Activated B cell treated with CpG ODN at 0.5 μM for 24 hours (primary cell): ENCODE data around the gene NFKBIE. TPM values are rescaled to one million over a fixed set of nuclear protein-coding genes. Genes with fewer than 3 reads are reported as not detected.

Experiments
- ATAC-seq: fragments of 200-7000 bp; cut with Tn5 transposase; one replicate; pipeline ENCODE4 v1.10.0; 2021; ENCODE audit warnings: low read depth, mild to moderate bottlenecking, moderate library complexity
- CTCF ChIA-PET: fragments of 350-600 bp; sonication (Branson Sonifier 250); formaldehyde crosslinking; loops from one replicate; lab custom pipeline; 2021; ENCODE audit warnings: antibody characterized with exemption; lab: Charles Lee
- POLR2A ChIA-PET: fragments of 350-600 bp; sonication (Branson Sonifier 250); formaldehyde crosslinking; loops from one replicate; lab custom pipeline; 2021; ENCODE audit warnings: antibody characterized with exemption; lab: Charles Lee
- DNase-seq: peaks from one replicate; pipeline ENCODE4 v3.0.0; 2022
- H3K27ac Mint-ChIP-seq: one replicate; pipeline ENCODE4 v1.8.0; 2020; ENCODE audit warnings: mixed read lengths
- H3K27me3 Mint-ChIP-seq: one replicate; pipeline ENCODE4 v1.8.0; 2021; ENCODE audit warnings: mixed read lengths
- H3K36me3 Mint-ChIP-seq: one replicate; pipeline ENCODE4 v1.8.0; 2021; ENCODE audit warnings: low read depth, mixed read lengths
- H3K4me1 Mint-ChIP-seq: one replicate; pipeline ENCODE4 v1.8.0; 2021; ENCODE audit warnings: mixed read lengths
- H3K4me3 Mint-ChIP-seq: one replicate; pipeline ENCODE4 v1.8.0; 2020; ENCODE audit warnings: mild to moderate bottlenecking, mixed read lengths
- H3K9me3 Mint-ChIP-seq: one replicate; pipeline ENCODE4 v1.8.0; 2020; ENCODE audit warnings: mixed read lengths
- intact Hi-C: fragments of 100-400 bp; cut with micrococcal nuclease; formaldehyde crosslinking; loops from one replicate; pipeline ENCODE4 v1.15.1; 2024
- total RNA-seq: library from RNA; stranded (reverse); gene quantifications from 2 replicates; pipeline ENCODE4 v1.2.3, GENCODE V29; 2022
- TF ChIP-seq, protein P1 (sequence below): fragments of 200-600 bp; IDR thresholded peaks from one replicate; pipeline ENCODE4 v1.8.0; 2022; ENCODE audit warnings: antibody characterized with exemption, mild to moderate bottlenecking

The NFKBIE gene
- total RNA-seq, 1 donor from 2014 or later, result 94.7 TPM

GRCh38 chr6:44267252-44267651 lies 1.9 kb upstream of the NFKBIE start:
- Mint-ChIP-seq H3K27me3 (peaks cover 10% of the 10 kb centered on the region), H3K36me3 (peaks cover 26% of the 10 kb centered on the region), H3K27ac (peak overlapping the region; percentile 88), H3K4me1 (peaks cover 59% of the 10 kb centered on the region), H3K9me3 (no peaks in the 10 kb centered on the region), H3K4me3 (no peak overlapping the region)
- TF ChIP-seq, protein P1, sequence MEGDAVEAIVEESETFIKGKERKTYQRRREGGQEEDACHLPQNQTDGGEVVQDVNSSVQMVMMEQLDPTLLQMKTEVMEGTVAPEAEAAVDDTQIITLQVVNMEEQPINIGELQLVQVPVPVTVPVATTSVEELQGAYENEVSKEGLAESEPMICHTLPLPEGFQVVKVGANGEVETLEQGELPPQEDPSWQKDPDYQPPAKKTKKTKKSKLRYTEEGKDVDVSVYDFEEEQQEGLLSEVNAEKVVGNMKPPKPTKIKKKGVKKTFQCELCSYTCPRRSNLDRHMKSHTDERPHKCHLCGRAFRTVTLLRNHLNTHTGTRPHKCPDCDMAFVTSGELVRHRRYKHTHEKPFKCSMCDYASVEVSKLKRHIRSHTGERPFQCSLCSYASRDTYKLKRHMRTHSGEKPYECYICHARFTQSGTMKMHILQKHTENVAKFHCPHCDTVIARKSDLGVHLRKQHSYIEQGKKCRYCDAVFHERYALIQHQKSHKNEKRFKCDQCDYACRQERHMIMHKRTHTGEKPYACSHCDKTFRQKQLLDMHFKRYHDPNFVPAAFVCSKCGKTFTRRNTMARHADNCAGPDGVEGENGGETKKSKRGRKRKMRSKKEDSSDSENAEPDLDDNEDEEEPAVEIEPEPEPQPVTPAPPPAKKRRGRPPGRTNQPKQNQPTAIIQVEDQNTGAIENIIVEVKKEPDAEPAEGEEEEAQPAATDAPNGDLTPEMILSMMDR, result no peak
- DNase-seq (no peak), ATAC-seq (no peak)
- CTCF ChIA-PET, result interaction anchor here (0.7 to 5.0 kb wide), 18 partner anchors 9 to 623 kb away, joined by 3 to 81 read pairs (median 5); partner anchors contain the start of genes AARS2, RSPH9 and SLC35B2
- POLR2A ChIA-PET, result interaction anchor here (2.6 to 13.7 kb wide), 3 partner anchors 12 to 22 kb away, joined by 14 to 549 read pairs (median 72); partner anchors contain the start of genes HSP90AB1 and SLC35B2
- intact Hi-C loops, result loop anchor here (10.0 kb wide), 3 partner anchors 552 to 1702 kb away; partner anchors contain the start of genes LRRC73, POLR1C, UBR2 and YIPF3

- TF ChIP-seq, protein P1, result no peak
- no peak for ATAC-seq
- CTCF ChIA-PET, result interaction anchor here (0.7 to 5.0 kb wide), 10 partner anchors 10 to 622 kb away, joined by 3 to 81 read pairs (median 5); partner anchors contain the start of genes AARS2 and RSPH9
- intact Hi-C loops, result loop anchor here (10.0 kb wide), 3 partner anchors 552 to 1702 kb away; partner anchors contain the start of genes LRRC73, POLR1C, UBR2 and YIPF3
- peak overlapping the region; percentile 88 for H3K27ac Mint-ChIP-seq
- peaks cover 35% of the 10 kb centered on the region for H3K36me3 Mint-ChIP-seq
- H3K4me1 Mint-ChIP-seq, result peaks cover 68% of the 10 kb centered on the region
- no peak for DNase-seq
- H3K9me3 Mint-ChIP-seq, result no peaks in the 10 kb centered on the region
- H3K27me3 Mint-ChIP-seq, result peaks cover 8% of the 10 kb centered on the region
- POLR2A ChIA-PET, result interaction anchor here (0.6 to 13.7 kb wide), 3 partner anchors 11 to 65 kb away, joined by 3 to 549 read pairs (median 72); partner anchors contain the start of genes HSP90AB1 and SLC35B2
- peak overlapping the region; percentile 100 for H3K4me3 Mint-ChIP-seq
These were observed 996 bp upstream of the NFKBIE start for GRCh38 chr6:44266347-44266746.

DNA sequence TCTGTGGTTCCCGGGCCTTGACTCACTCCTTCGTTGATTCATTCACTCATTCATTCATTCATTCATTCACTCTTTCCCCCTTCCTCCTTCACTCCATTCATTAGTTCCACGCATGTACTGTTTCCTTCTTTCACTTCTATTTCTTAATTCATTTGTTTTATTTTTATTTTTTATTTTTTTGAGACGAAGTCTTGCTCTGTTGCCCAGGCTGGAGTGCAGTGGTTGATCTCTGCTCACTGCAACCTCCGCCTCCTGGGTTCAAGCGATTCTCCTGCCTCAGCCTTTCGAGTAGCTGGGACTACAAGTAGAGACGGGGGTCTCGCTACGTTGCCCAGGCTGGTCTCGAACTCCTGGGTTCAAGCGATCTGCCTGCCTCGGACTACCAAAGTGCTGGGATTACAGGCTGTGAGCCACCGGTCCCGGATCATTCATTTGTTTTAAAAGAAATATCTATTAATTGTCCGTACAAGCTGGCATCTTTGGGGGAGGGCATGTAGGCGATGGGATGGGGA lies 427 bp upstream of the NFKBIE start:
- ChIA-PET CTCF (interaction anchor here (1.2 kb wide), 1 partner anchor 93 kb away, joined by 4 read pairs; no protein-coding TSS in a partner anchor), POLR2A (interaction anchor here (0.6 to 13.7 kb wide), 3 partner anchors 10 to 65 kb away, joined by 3 to 549 read pairs (median 72); partner anchors contain the start of genes HSP90AB1 and SLC35B2)
- ATAC-seq (no peak), DNase-seq (no peak)
- peak overlapping the region; percentile 88 for H3K27ac Mint-ChIP-seq
- H3K27me3 Mint-ChIP-seq, result peaks cover 4% of the 10 kb centered on the region
- H3K4me3 Mint-ChIP-seq, result peak overlapping the region; percentile 100
- TF ChIP-seq, protein P1, result no peak
- intact Hi-C loops, result loop anchor here (1.0 to 10.0 kb wide), 9 partner anchors 8 to 1701 kb away; partner anchors contain the start of genes CDC5L, LRRC73, MRPL14 and POLR1C
- H3K9me3 Mint-ChIP-seq, result no peaks in the 10 kb centered on the region
- peaks cover 40% of the 10 kb centered on the region for H3K36me3 Mint-ChIP-seq
- H3K4me1 Mint-ChIP-seq, result peaks cover 71% of the 10 kb centered on the region

DNA sequence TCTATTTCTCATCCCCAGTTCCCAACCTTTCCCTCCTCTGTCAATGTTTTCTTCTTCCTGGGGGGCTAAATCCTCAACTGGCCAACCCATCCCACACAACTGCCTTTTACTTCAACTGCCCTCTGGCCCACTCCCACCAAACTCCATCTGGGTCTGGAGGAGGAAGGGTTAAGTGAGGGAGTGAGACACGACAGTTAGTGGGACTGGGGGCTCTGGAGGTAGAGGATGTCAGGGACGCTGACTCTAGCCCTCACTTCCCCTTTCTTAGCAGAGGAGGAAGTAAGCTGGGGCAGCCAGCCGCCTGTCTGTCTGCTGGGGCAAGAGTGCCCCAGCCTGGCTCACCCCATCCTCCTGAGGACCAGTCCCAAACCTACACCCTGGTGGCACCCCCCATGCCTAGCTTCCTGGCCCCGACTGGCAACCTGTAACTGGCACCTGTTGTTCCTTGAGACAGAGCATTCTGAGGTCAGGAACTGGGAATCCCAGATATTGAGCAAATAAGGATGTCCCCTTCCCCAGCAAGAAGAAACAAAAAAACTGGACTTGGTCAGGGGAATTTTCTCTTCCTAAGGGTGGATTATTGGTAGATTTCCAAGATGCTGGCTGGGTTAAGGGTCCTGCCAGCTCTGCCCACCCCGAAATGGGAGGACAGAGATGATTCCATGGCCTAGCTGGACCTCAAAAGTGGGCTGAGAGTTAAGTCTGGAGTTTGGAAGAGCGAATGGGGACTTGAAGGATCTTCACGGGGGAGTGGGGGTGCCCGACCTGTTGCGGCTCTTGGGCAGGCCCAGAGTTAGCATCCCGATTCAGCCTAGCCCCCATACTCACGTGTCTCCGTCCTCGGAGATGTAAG lies 971 bp downstream of the NFKBIE start:
- Mint-ChIP-seq H3K4me1 (peaks cover 77% of the 10 kb centered on the region), H3K27me3 (no peaks in the 10 kb centered on the region), H3K4me3 (peak overlapping the region; percentile 100), H3K27ac (peak overlapping the region; percentile 99), H3K9me3 (no peaks in the 10 kb centered on the region), H3K36me3 (peaks cover 54% of the 10 kb centered on the region)
- ChIA-PET CTCF (interaction anchor here (0.9 to 3.2 kb wide), 8 partner anchors 10 to 95 kb away, joined by 3 to 12 read pairs (median 4); partner anchors contain the start of genes AARS2 and HSP90AB1), POLR2A (interaction anchor here (0.6 to 13.7 kb wide), 19 partner anchors 9 to 1519 kb away, joined by 3 to 549 read pairs (median 4); partner anchors contain the start of genes CDC5L, GTPBP2, HSP90AB1 and RPL7L1)
- peak; percentile 55 for ATAC-seq
- TF ChIP-seq, protein P1, result no peak
- intact Hi-C loops, result loop anchor here (1.0 to 10.0 kb wide), 12 partner anchors 7 to 1700 kb away; partner anchors contain the start of genes CDC5L, GTPBP2, LRRC73 and MRPL14
- DNase-seq, result peak; percentile 66
